Calu3 (cell line): Measurements from ENCODE around the gene RAD50. TPM values are rescaled to one million over a fixed set of nuclear protein-coding genes. Genes with fewer than 3 reads are reported as not detected.
"Not testable (repeated sequence)": the region's sequence is repeated elsewhere in the genome, so short reads cannot be mapped to it uniquely, and the experiment has no call there.

Experiments used
- BruUV-seq: library from RNA; stranded (reverse); fragments of 400-500 nt; replicated peaks from 2 replicates; lab custom pipeline; 2021; lab: Mats Ljungman, UMichigan
- CTCF ChIA-PET: fragments of 300-600 bp; sonication (Branson Sonifier 250); formaldehyde crosslinking; loops from one replicate; lab custom pipeline; 2022; ENCODE audit warnings: antibody characterized with exemption; lab: Charles Lee
- DNase-seq: peaks from one replicate; pipeline ENCODE4 v3.0.0; 2022
- H3K27ac Mint-ChIP-seq: one replicate; pipeline ENCODE4 v1.8.0; 2022; ENCODE audit warnings: mixed read lengths; ENCODE audit not compliant: unreplicated experiment
- H3K27me3 Mint-ChIP-seq: one replicate; pipeline ENCODE4 v1.8.0; 2022; ENCODE audit warnings: mixed read lengths; ENCODE audit not compliant: unreplicated experiment
- H3K36me3 Mint-ChIP-seq: one replicate; pipeline ENCODE4 v1.8.0; 2022; ENCODE audit warnings: mild to moderate bottlenecking, moderate library complexity, mixed read lengths; ENCODE audit not compliant: insufficient read depth, unreplicated experiment
- H3K4me1 Mint-ChIP-seq: one replicate; pipeline ENCODE4 v1.8.0; 2022; ENCODE audit warnings: mild to moderate bottlenecking, low read depth, mixed read lengths; ENCODE audit not compliant: unreplicated experiment
- H3K4me3 Mint-ChIP-seq: one replicate; pipeline ENCODE4 v1.8.0; 2022; ENCODE audit warnings: mild to moderate bottlenecking, low read depth, moderate library complexity, mixed read lengths; ENCODE audit not compliant: unreplicated experiment
- H3K9me3 Mint-ChIP-seq: one replicate; pipeline ENCODE4 v1.8.0; 2022; ENCODE audit warnings: low read depth, mixed read lengths; ENCODE audit not compliant: unreplicated experiment
- intact Hi-C: fragments of 100-400 bp; cut with micrococcal nuclease; formaldehyde crosslinking; loops from one replicate; pipeline ENCODE4 v1.10.0; 2022; ENCODE audit not compliant: unreplicated experiment
- total RNA-seq: library from RNA; stranded (reverse); gene quantifications from 2 replicates; pipeline ENCODE4 v1.2.3, GENCODE V29; 2022
- TF ChIP-seq, protein P1 (sequence below): fragments of 200-600 bp; IDR thresholded peaks from one replicate; pipeline ENCODE4 v1.8.0; 2022; ENCODE audit warnings: antibody characterized with exemption; ENCODE audit not compliant: unreplicated experiment

The RAD50 gene
- total RNA-seq, 1 experiment from 2014 or later = 35.9 TPM

DNA sequence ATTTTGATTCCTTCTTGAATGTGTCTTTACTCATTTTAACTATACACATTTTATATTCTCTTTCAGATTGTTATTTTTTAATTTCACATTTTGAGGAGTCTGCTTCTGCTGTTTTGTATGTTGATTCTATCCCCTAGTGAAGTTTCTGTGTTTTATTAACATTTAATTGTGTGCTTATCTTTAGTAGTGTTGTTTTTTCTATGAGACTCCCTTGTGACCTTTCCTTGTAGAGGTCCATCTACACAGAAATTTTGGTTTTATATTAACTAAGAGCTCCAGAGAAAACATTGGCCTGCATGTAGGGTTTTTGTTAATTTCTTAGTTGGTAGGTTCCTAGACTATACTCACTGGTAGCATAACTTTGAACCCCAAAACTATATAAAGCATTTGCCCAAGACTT is 65.8 kb downstream of the RAD50 start:
- no peaks in the 10 kb centered on the region for H3K36me3 Mint-ChIP-seq

DNA sequence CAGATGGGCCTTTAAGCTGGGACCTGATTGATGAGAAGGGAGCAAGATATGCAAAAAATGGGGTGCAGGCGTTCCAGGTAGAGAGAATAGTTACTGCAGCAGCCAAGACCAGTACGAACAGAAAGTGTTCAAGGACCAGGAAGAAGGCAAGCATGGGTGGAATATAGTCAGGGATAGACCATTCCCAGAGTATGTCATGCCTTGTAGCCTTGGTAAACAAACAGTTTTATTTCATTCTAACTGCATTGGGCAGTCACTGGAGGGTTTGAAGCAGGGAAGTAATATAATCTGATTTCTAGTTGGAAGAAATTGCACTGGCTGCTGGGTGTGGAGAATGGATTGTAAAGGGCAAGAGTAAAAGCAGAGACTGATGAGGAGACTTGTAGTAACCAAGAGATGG is 70.7 kb downstream of the RAD50 start:
- Mint-ChIP-seq H3K4me1 (peaks cover 14% of the 10 kb centered on the region), H3K27me3 (no peaks in the 10 kb centered on the region), H3K27ac (no peak overlapping the region), H3K36me3 (peaks cover 3% of the 10 kb centered on the region), H3K9me3 (no peaks in the 10 kb centered on the region), H3K4me3 (no peak overlapping the region)
- no peak for DNase-seq
- TF ChIP-seq, protein P1, sequence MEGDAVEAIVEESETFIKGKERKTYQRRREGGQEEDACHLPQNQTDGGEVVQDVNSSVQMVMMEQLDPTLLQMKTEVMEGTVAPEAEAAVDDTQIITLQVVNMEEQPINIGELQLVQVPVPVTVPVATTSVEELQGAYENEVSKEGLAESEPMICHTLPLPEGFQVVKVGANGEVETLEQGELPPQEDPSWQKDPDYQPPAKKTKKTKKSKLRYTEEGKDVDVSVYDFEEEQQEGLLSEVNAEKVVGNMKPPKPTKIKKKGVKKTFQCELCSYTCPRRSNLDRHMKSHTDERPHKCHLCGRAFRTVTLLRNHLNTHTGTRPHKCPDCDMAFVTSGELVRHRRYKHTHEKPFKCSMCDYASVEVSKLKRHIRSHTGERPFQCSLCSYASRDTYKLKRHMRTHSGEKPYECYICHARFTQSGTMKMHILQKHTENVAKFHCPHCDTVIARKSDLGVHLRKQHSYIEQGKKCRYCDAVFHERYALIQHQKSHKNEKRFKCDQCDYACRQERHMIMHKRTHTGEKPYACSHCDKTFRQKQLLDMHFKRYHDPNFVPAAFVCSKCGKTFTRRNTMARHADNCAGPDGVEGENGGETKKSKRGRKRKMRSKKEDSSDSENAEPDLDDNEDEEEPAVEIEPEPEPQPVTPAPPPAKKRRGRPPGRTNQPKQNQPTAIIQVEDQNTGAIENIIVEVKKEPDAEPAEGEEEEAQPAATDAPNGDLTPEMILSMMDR = no peak
- intact Hi-C loops = no loop called here
- BruUV-seq = no TSS peak
- CTCF ChIA-PET = no interaction called here

More for the DNA sequence above, 65.8 kb downstream of the RAD50 start:
- Mint-ChIP-seq H3K9me3 (no peaks in the 10 kb centered on the region), H3K27ac (no peak overlapping the region), H3K27me3 (no peaks in the 10 kb centered on the region), H3K4me1 (peaks cover 26% of the 10 kb centered on the region), H3K4me3 (no peak overlapping the region)
- intact Hi-C loops = no loop called here
- CTCF ChIA-PET = interaction anchor here (0.6 to 1.1 kb wide), 5 partner anchors 8 to 96 kb away, joined by 3 read pairs; no protein-coding TSS in a partner anchor
- no TSS peak for BruUV-seq
- no peak for DNase-seq
- TF ChIP-seq, protein P1 = no peak

DNA sequence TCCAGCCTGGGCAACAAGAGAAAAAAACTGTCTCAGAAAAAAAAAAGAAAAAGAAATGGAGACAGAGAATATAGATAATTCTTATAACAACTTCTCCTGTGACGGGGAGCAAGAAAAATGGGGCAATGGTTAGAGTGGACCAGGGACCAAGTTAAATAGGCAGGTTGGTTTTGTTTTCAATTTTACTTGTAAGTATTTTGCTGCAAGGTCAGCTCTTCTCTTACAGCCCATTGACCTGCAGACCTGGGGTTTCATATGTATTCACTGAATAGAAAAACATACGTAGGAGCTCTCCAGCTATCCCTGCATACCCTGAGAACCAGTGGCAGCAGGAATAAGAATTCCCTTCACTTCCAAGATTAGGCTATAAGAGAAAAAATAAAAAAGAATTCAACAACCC is 72.0 kb downstream of the RAD50 start:
- Mint-ChIP-seq H3K9me3 (no peaks in the 10 kb centered on the region), H3K36me3 (peaks cover 3% of the 10 kb centered on the region), H3K4me1 (peaks cover under 1% of the 10 kb centered on the region), H3K4me3 (no peak overlapping the region), H3K27me3 (no peaks in the 10 kb centered on the region), H3K27ac (no peak overlapping the region)
- no peak for DNase-seq
- TF ChIP-seq, protein P1 = no peak
- no TSS peak for BruUV-seq
- intact Hi-C loops = no loop called here
- CTCF ChIA-PET = no interaction called here

DNA sequence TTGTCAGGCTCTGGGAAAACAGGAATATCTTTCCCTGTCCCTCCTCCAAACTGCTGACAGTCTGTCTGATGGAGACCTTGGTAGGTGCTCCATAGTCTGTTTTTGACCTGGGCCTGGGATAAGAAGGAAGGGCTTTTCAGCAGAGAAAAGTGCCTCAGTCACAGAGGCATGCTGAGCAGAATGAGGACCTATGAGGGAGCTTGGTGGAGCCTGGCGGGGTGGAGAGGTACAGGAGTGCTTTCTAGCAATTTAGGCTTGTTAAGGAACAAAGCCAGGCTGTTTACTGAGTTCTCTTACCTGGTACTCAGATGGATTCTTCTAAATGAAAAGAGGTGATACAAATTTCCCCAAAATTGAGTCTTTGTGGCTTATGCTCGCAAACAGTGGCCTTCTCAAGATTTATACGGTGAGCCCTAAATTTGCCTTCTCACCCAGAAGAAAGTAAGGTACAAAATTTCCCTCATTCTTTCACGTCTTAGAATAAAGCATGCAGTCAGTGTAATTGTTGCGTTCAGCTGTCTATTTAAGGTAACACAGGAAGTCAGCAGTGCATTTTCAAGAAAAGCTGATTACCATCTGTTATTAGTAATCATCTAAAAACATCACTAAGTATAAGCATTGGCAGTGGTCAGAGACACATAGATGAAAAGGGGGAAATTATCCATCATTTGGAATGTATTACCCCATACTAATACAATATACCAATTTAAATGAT is 72.6 kb downstream of the RAD50 start:
- H3K4me1 Mint-ChIP-seq = no peaks in the 10 kb centered on the region
- TF ChIP-seq, protein P1 = no peak
- BruUV-seq = no TSS peak
- intact Hi-C loops = no loop called here
- no peaks in the 10 kb centered on the region for H3K9me3 Mint-ChIP-seq
- H3K36me3 Mint-ChIP-seq = peaks cover 3% of the 10 kb centered on the region
- CTCF ChIA-PET = interaction anchor here (0.7 kb wide), 1 partner anchor 856 kb away, joined by 3 read pairs; no protein-coding TSS in a partner anchor
- no peak for DNase-seq
- no peak overlapping the region for H3K4me3 Mint-ChIP-seq
- H3K27ac Mint-ChIP-seq = no peak overlapping the region
- no peaks in the 10 kb centered on the region for H3K27me3 Mint-ChIP-seq

DNA sequence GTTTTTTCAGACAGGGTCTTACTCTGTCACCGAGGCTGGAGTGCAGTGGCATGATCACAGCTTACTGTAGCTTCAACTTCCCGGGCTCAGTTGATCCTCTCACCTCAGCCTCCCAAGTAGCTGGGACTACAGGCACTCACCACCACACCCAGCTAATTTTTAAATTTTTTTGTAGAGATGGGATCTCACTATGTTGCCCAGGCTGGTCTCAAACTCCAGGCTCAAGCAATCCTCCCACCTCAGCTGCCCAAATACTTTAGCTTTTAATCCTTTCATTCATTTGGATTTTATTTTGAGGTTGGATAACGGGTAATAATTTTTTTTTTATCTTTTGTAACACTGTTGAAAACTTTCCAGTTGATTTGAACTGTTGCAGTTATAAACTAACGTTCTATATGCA is 76.8 kb downstream of the RAD50 start:
- H3K36me3 Mint-ChIP-seq, H3K4me3 Mint-ChIP-seq, H3K27ac Mint-ChIP-seq, H3K9me3 Mint-ChIP-seq, H3K4me1 Mint-ChIP-seq, intact Hi-C loops, H3K27me3 Mint-ChIP-seq, DNase-seq, BruUV-seq: not testable (repeated sequence)
- CTCF ChIA-PET = interaction anchor here (0.6 to 0.7 kb wide), 2 partner anchors 168 to 297 kb away, joined by 3 to 4 read pairs; no protein-coding TSS in a partner anchor
